ENCODE measurements around the gene BAIAP2L2. TPM values are rescaled to one million over a fixed set of nuclear protein-coding genes. Genes with fewer than 3 reads are reported as not detected.

BAIAP2L2 gene
- total and polyA plus RNA-seq, 10 of the 15 experiments (the other 5 are each of a cell fraction or from before 2014, with no cell fraction given): 0.08 to 0.38 (median 0.14) TPM; not detected in 6

DNA sequence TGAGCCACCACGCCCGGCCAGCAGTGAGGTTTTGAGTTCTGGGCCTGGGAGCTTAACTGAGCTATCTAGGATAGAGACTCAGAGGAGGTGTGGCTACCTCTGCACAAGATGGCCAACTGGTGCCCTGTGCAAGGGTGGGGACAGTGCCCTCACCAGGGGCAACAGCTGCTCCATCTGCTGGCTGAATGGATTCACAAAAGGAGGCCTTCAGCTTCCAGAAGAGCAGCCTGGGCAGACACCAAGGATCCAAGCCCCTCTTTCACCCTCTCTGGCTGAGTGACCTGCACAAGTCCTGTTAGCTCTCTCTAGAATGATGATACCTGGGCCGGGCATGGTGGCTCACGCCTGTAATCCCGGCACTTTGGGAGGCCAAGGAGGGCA, 33.5 kb upstream of the BAIAP2L2 start (continued):
- TF ChIP-seq, protein P1, sequence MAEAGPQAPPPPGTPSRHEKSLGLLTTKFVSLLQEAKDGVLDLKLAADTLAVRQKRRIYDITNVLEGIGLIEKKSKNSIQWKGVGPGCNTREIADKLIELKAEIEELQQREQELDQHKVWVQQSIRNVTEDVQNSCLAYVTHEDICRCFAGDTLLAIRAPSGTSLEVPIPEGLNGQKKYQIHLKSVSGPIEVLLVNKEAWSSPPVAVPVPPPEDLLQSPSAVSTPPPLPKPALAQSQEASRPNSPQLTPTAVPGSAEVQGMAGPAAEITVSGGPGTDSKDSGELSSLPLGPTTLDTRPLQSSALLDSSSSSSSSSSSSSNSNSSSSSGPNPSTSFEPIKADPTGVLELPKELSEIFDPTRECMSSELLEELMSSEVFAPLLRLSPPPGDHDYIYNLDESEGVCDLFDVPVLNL (IDR thresholded peaks at IDR 0.05; ENCODE audit: low read depth, low read length): no peak
- TF ChIP-seq ETV6 (conservative IDR thresholded peaks at IDR 0.05 in 1 of 2, IDR thresholded peaks at IDR 0.05 in 1 of 2; ENCODE audit: borderline replicate concordance in 1 of 2, low read depth in 1 of 2) (no peak), BCLAF1 (IDR thresholded peaks at IDR 0.05) (no peak)

DNA sequence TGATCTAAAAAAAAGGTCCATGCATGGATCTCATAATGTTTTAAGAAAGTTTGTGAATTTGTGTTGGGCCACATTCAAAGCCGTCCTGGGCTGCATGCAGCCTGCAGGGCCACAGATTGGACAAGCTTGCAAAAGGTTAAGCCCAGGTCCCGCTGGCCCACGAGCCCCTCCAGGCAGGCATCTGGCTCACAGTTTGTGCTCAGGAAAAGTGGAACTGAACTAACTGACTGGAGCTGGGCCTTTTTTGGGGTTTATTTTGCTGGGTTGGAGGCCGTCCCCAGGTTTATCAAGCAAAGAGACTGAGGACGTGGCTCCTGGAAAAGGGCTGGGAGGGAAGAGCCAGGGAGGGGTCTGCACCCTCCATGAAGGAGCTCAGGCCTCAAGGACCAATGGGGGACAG, 32.1 kb upstream of the BAIAP2L2 start:
- Histone ChIP-seq H3K4me1 (ENCODE audit: control insufficient read depth, insufficient read depth, low read length) (no peaks in the 10 kb centered on the region), H3K36me3 (ENCODE audit: control insufficient read depth in 2 of 2, insufficient read depth in 2 of 2, low read length in 1 of 2) (peaks cover 0 to 1% of the 10 kb centered on the region in 2 experiments; a peak in 1 of 4 replicates), H3K27ac (ENCODE audit: control insufficient read depth, insufficient read depth) (no peak overlapping the region), H3K79me2 (ENCODE audit: control insufficient read depth, insufficient read depth, low read length) (no peaks in the 10 kb centered on the region), H3K27me3 (replicated peaks in 1 of 2; ENCODE audit: control insufficient read depth in 2 of 2, insufficient read depth in 2 of 2, low read length in 1 of 2) (no peaks in the 10 kb centered on the region), H3K4me2 (ENCODE audit: control insufficient read depth, insufficient read depth) (no peak overlapping the region), H2AFZ (ENCODE audit: control insufficient read depth, low read depth, low read length) (no peak overlapping the region), H3K4me3 (no peak overlapping the region), H4K20me1 (ENCODE audit: control insufficient read depth, insufficient read depth) (no peaks in the 10 kb centered on the region), H3K9me3 (replicated peaks; ENCODE audit: control insufficient read depth, insufficient read depth, low read length) (no peaks in the 10 kb centered on the region), H3K9ac (ENCODE audit: control insufficient read depth, insufficient read depth, low read length) (no peak overlapping the region)
- POLR2A ChIA-PET: no interaction called here
- CTCF ChIA-PET: no interaction called here
- in situ Hi-C loops (cut with MboI) (no loop called here), intact Hi-C loops (cut with micrococcal nuclease; ENCODE audit: unreplicated experiment) (no loop called here)
- RAD21 ChIA-PET (ENCODE audit: unreplicated experiment): no interaction called here
- BruUV-seq (replicated peaks): no TSS peak
- FAIRE-seq: no peak
- ATAC-seq: no peak
- SMC1A ChIA-PET (ENCODE audit: uncharacterized antibody, unreplicated experiment): no interaction called here
- DNase-seq (ENCODE audit: low read depth, low spot score): no peak
- 84% methylated on average over 5 of the region's 5 CpGs for WGBS (ENCODE audit: insufficient coverage, insufficient replicate concordance, low lambda C conversion rate, missing lambda C conversion rate)
- TF ChIP-seq SMC3 (IDR thresholded peaks at IDR 0.05; ENCODE audit: borderline replicate concordance, low read length): no peak
- TF ChIP-seq USF1 (IDR thresholded peaks at IDR 0.05; ENCODE audit: borderline replicate concordance, extremely low read length, insufficient read depth, low read depth, low read length): no peak
- TF ChIP-seq TCF3 (IDR thresholded peaks at IDR 0.05; ENCODE audit: borderline replicate concordance, insufficient read depth, low read depth, low read length): no peak
- TF ChIP-seq RFX5 (IDR thresholded peaks at IDR 0.05; ENCODE audit: low read depth, low read length): no peak
- TF ChIP-seq MTA3 (IDR thresholded peaks at IDR 0.05; ENCODE audit: borderline replicate concordance, low read length): no peak
- TF ChIP-seq, protein P2, sequence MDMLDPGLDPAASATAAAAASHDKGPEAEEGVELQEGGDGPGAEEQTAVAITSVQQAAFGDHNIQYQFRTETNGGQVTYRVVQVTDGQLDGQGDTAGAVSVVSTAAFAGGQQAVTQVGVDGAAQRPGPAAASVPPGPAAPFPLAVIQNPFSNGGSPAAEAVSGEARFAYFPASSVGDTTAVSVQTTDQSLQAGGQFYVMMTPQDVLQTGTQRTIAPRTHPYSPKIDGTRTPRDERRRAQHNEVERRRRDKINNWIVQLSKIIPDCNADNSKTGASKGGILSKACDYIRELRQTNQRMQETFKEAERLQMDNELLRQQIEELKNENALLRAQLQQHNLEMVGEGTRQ (IDR thresholded peaks at IDR 0.05; ENCODE audit: borderline replicate concordance, low read depth, low read length): no peak
- no peak for TF ChIP-seq BACH1 (IDR thresholded peaks at IDR 0.05; ENCODE audit: borderline replicate concordance)
- TF ChIP-seq, protein P3, sequence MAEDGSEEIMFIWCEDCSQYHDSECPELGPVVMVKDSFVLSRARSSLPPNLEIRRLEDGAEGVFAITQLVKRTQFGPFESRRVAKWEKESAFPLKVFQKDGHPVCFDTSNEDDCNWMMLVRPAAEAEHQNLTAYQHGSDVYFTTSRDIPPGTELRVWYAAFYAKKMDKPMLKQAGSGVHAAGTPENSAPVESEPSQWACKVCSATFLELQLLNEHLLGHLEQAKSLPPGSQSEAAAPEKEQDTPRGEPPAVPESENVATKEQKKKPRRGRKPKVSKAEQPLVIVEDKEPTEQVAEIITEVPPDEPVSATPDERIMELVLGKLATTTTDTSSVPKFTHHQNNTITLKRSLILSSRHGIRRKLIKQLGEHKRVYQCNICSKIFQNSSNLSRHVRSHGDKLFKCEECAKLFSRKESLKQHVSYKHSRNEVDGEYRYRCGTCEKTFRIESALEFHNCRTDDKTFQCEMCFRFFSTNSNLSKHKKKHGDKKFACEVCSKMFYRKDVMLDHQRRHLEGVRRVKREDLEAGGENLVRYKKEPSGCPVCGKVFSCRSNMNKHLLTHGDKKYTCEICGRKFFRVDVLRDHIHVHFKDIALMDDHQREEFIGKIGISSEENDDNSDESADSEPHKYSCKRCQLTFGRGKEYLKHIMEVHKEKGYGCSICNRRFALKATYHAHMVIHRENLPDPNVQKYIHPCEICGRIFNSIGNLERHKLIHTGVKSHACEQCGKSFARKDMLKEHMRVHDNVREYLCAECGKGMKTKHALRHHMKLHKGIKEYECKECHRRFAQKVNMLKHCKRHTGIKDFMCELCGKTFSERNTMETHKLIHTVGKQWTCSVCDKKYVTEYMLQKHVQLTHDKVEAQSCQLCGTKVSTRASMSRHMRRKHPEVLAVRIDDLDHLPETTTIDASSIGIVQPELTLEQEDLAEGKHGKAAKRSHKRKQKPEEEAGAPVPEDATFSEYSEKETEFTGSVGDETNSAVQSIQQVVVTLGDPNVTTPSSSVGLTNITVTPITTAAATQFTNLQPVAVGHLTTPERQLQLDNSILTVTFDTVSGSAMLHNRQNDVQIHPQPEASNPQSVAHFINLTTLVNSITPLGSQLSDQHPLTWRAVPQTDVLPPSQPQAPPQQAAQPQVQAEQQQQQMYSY (CRISPR knock-in tag; IDR thresholded peaks at IDR 0.05): no peak
- TF ChIP-seq NRF1 (conservative IDR thresholded peaks at IDR 0.05; ENCODE audit: low read depth, low read length): no peak

All from GM12878 (cell line).